ENCODE results near the gene ALX1. TPM values are rescaled to one million over a fixed set of nuclear protein-coding genes. Genes with fewer than 3 reads are reported as not detected.
A peak's percentile ranks its signal among the peaks of the same experiment; 100 is the strongest.

The ALX1 gene
- total and polyA plus RNA-seq, 2 donors from 2014 or later: 0.90 to 1.6 TPM

GRCh38 chr12:85266356-85266755 lies 13.7 kb upstream of the ALX1 start:
- no peaks in the 10 kb centered on the region for H3K4me1 ChIP-seq (ENCODE audit: control insufficient read depth in 2 of 3, insufficient read depth in 2 of 3, low read depth in 1 of 3, low read length in 3 of 3)
- intact Hi-C loops (cut with DNase I): no loop called here
- H3K36me3 ChIP-seq (ENCODE audit: control insufficient read depth in 2 of 3, insufficient read depth in 3 of 3, low read length in 3 of 3): no peaks in the 10 kb centered on the region
- TF ChIP-seq CTCF (IDR thresholded peaks at IDR 0.05; ENCODE audit: borderline replicate concordance, extremely low read depth, insufficient read depth): no peak
- H3K4me3 ChIP-seq (ENCODE audit: low read length in 3 of 3): no peak overlapping the region
- H3K27me3 ChIP-seq (ENCODE audit: control insufficient read depth, insufficient read depth, low read length): peaks cover 2% of the 10 kb centered on the region
- no peak overlapping the region for H3K9ac ChIP-seq (ENCODE audit: low read length in 3 of 3)
- no peaks in the 10 kb centered on the region for H3K9me3 ChIP-seq (ENCODE audit: control insufficient read depth in 2 of 3, insufficient read depth in 1 of 3, low read length in 3 of 3)
- no peak for FAIRE-seq
- no peak overlapping the region for H3K27ac ChIP-seq (ENCODE audit: low read depth in 2 of 2, low read length in 2 of 2)
- no peak for DNase-seq

- H3K4me3 ChIP-seq (ENCODE audit: low read length in 3 of 3): peak overlapping the region in 1 of 3 donors; percentile 14
- H3K36me3 ChIP-seq (ENCODE audit: control insufficient read depth in 2 of 3, insufficient read depth in 3 of 3, low read length in 3 of 3): no peaks in the 10 kb centered on the region
- no peak for TF ChIP-seq CTCF (IDR thresholded peaks at IDR 0.05; ENCODE audit: borderline replicate concordance, extremely low read depth, insufficient read depth)
- peaks cover 46% of the 10 kb centered on the region for H3K27me3 ChIP-seq (ENCODE audit: control insufficient read depth, insufficient read depth, low read length)
- DNase-seq (peak; percentile 39 to 67 (median 49)), FAIRE-seq (no peak)
- no peak overlapping the region for H3K27ac ChIP-seq (ENCODE audit: low read depth in 2 of 2, low read length in 2 of 2)
- no peaks in the 10 kb centered on the region for H3K4me1 ChIP-seq (ENCODE audit: control insufficient read depth in 2 of 3, insufficient read depth in 2 of 3, low read depth in 1 of 3, low read length in 3 of 3)
- H3K9ac ChIP-seq (ENCODE audit: low read length in 3 of 3): peak overlapping the region in 1 of 3 donors; percentile 19
- no peaks in the 10 kb centered on the region for H3K9me3 ChIP-seq (ENCODE audit: control insufficient read depth in 2 of 3, insufficient read depth in 1 of 3, low read length in 3 of 3)
- intact Hi-C loops (cut with DNase I): no loop called here
Measured at GRCh38 chr12:85273381-85274314, 6.4 kb upstream of the ALX1 start.

- Histone ChIP-seq H3K4me3 (ENCODE audit: low read length in 3 of 3) (peak overlapping the region in 1 of 3 donors; percentile 14), H3K9me3 (ENCODE audit: control insufficient read depth in 2 of 3, insufficient read depth in 1 of 3, low read length in 3 of 3) (no peaks in the 10 kb centered on the region), H3K36me3 (ENCODE audit: control insufficient read depth in 2 of 3, insufficient read depth in 3 of 3, low read length in 3 of 3) (no peaks in the 10 kb centered on the region), H3K4me1 (ENCODE audit: control insufficient read depth in 2 of 3, insufficient read depth in 2 of 3, low read depth in 1 of 3, low read length in 3 of 3) (no peaks in the 10 kb centered on the region), H3K27ac (ENCODE audit: low read depth in 2 of 2, low read length in 2 of 2) (no peak overlapping the region), H3K9ac (ENCODE audit: low read length in 3 of 3) (no peak overlapping the region), H3K27me3 (ENCODE audit: control insufficient read depth, insufficient read depth, low read length) (peaks cover 49% of the 10 kb centered on the region)
- DNase-seq (no peak), FAIRE-seq (no peak)
- intact Hi-C loops (cut with DNase I): no loop called here
- TF ChIP-seq CTCF (IDR thresholded peaks at IDR 0.05; ENCODE audit: borderline replicate concordance, extremely low read depth, insufficient read depth): no peak
Measured at GRCh38 chr12:85274315-85274651, 5.7 kb upstream of the ALX1 start.
